Frontal cortex (tissue), 4 donors: Measurements from ENCODE around the gene ZNF532. TPM values are rescaled to one million over a fixed set of nuclear protein-coding genes. Genes with fewer than 3 reads are reported as not detected.
A peak's percentile ranks its signal among the peaks of the same experiment; 100 is the strongest.
"Not testable (repeated sequence)": the region's sequence is repeated elsewhere in the genome, so short reads cannot be mapped to it uniquely, and the experiment has no call there.

Experiments used
- DNase-seq, 2 donors: peaks; one replicate each; pipeline ENCODE4 v3.0.0; 2012; ENCODE audit warnings: low spot score in 2 of 2
- FAIRE-seq: peaks from 2 replicates; lab custom pipeline; 2012; peaks lifted over from hg19 to GRCh38; lab: Jason Lieb, UNC
- small RNA-seq: library from RNA; depleted of rRNA; stranded (forward); fragments of <200 nt; gene quantifications from one replicate; pipeline ENCODE3, GENCODE V24; 2014
- total RNA-seq: library from RNA; depleted of rRNA; stranded (reverse); fragments of >200 nt; gene quantifications from one replicate; pipeline ENCODE4 v1.2.3, GENCODE V29; 2014
- donor health status: control.
- donor health status: control.
- donor health status: control.

Gene ZNF532
- total RNA-seq, 1 donor from 2014 or later = 305 TPM

DNA sequence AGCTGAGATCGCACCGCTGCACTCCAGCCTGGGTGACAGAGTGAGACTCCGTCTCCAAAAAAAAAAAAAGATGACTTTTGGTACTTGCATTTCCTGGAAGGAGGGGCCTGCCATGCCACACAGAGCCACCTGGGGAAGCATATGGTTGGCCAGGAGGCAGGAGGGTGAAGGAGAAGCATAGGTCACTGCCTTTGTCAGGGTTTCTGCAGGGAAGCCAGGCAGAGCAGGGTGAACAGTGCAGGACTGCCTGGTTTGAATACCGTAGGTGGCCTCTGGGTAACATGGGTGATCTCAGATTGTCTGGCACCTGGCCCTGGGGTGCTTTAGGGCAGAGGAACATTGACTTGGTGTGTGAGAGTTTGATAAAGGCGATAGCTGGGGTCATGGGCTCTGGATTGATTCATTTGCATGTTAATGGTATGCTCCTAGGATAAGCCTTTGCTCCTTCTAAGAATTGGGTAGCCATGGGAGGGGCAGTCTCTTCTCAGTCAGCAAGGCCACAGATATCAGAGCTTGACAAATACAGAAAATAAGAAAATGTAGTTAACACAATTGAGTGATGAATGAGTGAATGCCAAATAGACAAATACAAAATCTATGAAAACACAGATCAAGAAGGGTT lies 151.0 kb downstream of the ZNF532 start:
- no peak for DNase-seq
- FAIRE-seq = no peak

DNA sequence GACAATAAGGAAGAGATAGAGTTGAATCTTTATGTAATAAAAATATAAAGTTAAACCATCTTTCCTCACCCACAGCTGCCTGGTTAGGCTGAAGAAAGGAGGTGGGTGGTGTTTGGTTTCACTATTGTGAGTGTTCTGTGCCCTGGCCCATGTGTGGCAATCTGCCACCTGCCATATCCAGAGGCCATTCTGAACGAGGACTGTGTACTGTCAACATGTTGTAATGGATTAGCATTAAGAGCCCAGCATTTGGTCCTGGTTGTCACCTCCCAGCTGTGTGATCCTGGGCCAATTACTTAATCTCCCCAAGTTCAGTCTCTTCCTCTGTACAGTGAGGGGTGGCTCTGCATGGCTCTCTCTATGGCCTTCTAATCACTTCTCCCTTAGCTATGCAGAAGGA lies 156.8 kb downstream of the ZNF532 start:
- DNase-seq (no peak), FAIRE-seq (no peak)

GRCh38 chr18:59022167-59022945 lies 157.7 kb downstream of the ZNF532 start:
- no peak for DNase-seq
- FAIRE-seq = no peak

- no peak for FAIRE-seq
- DNase-seq = no peak
Measured at GRCh38 chr18:59024829-59025228, 160.2 kb downstream of the ZNF532 start.

GRCh38 chr18:59025532-59025931 lies 160.9 kb downstream of the ZNF532 start:
- DNase-seq, FAIRE-seq: not testable (repeated sequence)

DNA sequence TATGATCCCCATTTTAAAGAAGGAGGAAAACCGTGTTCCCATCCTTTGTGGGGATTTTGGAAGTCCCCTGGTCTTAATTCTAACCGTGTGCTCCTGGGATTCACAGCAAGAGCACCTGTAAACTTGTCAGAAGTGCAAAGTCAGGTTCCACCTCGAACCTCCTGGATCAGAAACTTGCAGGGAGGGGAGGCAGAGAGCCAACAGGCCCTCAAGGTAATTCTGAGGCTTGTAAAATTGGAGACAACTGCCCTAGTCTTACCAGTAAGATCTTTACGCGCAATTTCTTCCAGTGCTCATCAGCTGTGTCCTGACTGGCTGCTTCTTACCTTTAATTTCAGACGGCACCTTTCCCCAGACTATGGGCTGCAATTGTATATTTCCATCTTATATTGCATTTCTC lies 161.7 kb downstream of the ZNF532 start:
- FAIRE-seq = no peak

DNA sequence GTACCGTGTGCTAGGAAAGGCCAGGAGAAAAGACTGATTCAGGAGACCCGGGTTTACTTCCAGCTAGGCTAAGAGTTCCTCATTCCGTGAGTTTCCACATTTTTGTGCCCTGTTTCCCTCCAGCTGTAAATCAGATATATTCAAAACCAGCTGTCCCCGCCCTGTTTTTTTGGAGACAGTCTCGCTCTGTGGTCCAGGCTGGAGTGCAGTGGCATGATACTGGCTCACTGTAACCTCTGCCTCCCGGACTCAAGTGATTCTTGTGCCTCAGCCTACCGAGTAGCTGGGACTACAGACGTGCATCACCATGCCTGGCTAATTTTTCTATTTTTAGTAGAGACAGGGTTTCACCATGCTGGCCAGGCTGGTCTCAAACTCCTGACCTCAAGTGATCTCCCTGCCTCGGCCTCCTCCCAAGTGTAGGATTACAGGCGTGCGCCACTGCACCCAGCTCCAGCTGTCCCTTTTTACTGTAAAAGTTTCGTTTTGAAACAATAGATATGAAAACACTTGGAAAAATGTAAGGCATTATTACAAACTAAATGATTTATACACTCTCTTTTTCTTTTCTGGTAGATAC lies 162.2 kb downstream of the ZNF532 start:
- DNase-seq = no peak
- FAIRE-seq = no peak

More for the DNA sequence above, 161.7 kb downstream of the ZNF532 start:
- DNase-seq = no peak

DNA sequence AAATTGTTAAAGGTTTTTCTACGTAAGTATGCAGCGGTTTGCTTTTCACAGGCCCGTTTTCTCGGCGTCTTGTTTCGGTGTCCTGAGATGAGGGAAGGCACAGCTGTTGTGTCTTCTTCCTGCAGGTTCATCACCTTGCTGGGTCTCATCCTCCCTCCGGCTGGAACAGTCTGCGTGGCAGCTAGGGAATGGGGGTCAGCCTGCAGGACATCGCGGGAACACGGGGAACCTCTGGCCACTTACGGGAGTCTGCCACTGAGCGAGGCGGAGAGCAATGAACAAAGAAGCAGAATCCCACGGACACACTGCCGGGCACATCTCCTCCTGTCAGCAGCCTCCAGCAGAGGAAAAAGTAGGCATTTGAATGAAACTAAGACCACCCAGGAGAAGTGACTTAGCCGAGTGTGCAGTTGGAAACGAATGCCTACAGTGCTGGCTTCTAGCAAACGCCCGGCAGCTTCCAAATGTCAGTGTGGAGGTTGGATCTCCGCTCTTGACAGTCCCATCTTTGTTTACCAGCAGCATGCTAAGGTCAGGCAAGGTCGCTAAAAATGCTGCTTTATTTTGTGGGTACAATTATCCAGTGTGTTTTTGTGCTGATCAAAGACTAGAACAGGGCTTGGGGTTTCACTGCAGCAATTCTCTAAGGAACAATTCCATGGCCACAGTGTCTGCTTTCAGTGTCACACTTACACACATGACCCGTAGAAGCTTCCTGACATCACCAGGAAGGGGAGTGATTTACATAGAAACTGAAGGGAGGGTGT lies 165.2 kb downstream of the ZNF532 start:
- FAIRE-seq = no peak
- peak; percentile 12 to 32 for DNase-seq

DNA sequence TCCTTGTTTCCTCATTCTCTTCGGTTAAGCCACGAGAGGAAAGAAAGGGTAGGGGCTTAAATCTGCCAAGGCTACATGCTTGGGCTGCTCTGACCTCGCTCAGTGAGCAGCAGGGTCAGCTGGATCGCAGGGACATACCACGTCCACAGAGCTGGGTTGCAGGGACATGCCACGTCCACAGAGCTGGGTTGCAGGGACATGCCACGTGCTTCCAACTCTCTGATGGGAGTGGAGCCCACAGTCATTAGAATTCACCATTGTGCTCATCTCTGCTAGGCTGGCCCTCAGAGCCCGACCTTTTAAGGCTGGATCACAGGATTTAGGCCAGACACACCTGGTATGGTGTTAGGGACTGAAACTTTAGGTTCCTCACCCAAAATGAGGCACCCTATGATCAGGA lies 167.6 kb downstream of the ZNF532 start:
- FAIRE-seq (no peak), DNase-seq (no peak)

DNA sequence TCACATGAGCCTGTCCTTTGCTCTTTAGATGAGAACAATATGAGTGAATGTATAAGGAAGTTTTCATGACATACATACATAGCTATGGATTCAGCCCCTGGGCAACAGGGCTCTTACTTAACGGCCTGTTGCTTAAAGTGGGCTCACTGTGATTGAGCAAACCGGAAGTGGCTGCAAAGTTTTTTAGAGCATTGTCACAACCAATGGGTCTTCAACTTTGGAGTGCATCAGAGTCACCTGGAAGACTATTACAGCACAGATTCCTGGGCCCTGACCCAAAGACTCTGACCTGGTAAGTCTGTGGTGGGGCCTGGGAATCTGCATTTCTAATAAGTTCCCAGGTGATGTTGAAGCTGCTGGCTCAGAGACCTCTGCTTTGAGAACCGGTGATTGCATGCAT lies 168.7 kb downstream of the ZNF532 start:
- no peak for DNase-seq

GRCh38 chr18:59033974-59034373 lies 169.3 kb downstream of the ZNF532 start:
- DNase-seq (no peak), FAIRE-seq (no peak)

More for the DNA sequence above, 168.7 kb downstream of the ZNF532 start:
- no peak for FAIRE-seq

GRCh38 chr18:59035591-59035990 lies 170.9 kb downstream of the ZNF532 start:
- no peak for FAIRE-seq
- no peak for DNase-seq

Small RNA genes lying within 50 kb of the gene (small RNA-seq; reads per million reads assigned to genes)
- gene RF00096 (not detected), gene RNU2-69P (0.61 reads per million, percentile 48 among the genes with 10 or more reads in this experiment)

Other genes starting within 250 kb of the ZNF532 start
- not detected for gene ALPK2, start 235.8 kb upstream of the ZNF532 start, total RNA-seq
- 26.9 TPM for gene MALT1, start 193.4 kb upstream of the ZNF532 start, total RNA-seq